Right lobe of liver (tissue), 4 donors: ENCODE measurements around the gene RAB26.

Source experiments
- CTCF ChIP-seq, 4 donors: fragments of 200-600 bp in 3 of 4; fragments of 450-650 bp in 1 of 4; IDR thresholded peaks; one replicate each; pipeline versions ENCODE4 v1.5.1 to v1.8.0; 2016 to 2022; ENCODE audit warnings: antibody characterized with exemption in 4 of 4, mild to moderate bottlenecking in 2 of 4
- POLR2A ChIP-seq: fragments of 450-650 bp; IDR thresholded peaks from one replicate; pipeline ENCODE4 v1.6.1; 2017; ENCODE audit warnings: antibody characterized with exemption, mild to moderate bottlenecking
- donor health status: DM: no; HTN: no; CAD: no.
- donor health status: DM: no; HTN: no; CAD: no.
- donor health status: DM: no; HTN: yes; CAD: no.

GRCh38 chr16:2199621-2200139 lies 51.3 kb downstream of the RAB26 start:
- TF ChIP-seq CTCF (IDR thresholded peaks at IDR 0.05) (no peak), POLR2A (no peak)
